Naive thymus-derived CD8-positive, alpha-beta T cell (primary cell): ENCODE results near the gene BRD1. TPM values are rescaled to one million over a fixed set of nuclear protein-coding genes. Genes with fewer than 3 reads are reported as not detected.

ENCODE experiments used
- ATAC-seq, 2 donors: fragments of 150-1000 bp; cut with Tn5 transposase in 1 of 2; sonication (Bioruptor Pico), chemical (Tn5 transposase) in 1 of 2; 1 replicate in 1 of 2; 2 replicates in 1 of 2; pipeline ENCODE4 v1.10.0; 2021; ENCODE audit warnings: mild to moderate bottlenecking in 2 of 2, moderate library complexity in 2 of 2
- POLR2A ChIA-PET: fragments of 350-600 bp; sonication (Branson Sonifier 250); formaldehyde crosslinking; loops from one replicate; lab custom pipeline; 2021; ENCODE audit warnings: antibody characterized with exemption; lab: Charles Lee
- DNase-seq, 10 donors: peaks; one replicate each; pipeline versions ENCODE4 v3.0.0 to v3.0.0-alpha.2; 2020 to 2022
- H3K27ac Mint-ChIP-seq, 10 donors: one replicate each; pipeline ENCODE4 v1.8.0; 2020 to 2022; ENCODE audit warnings: mild to moderate bottlenecking in 10 of 10, mixed read lengths in 10 of 10, moderate library complexity in 4 of 10, inconsistent platforms in 1 of 10
- H3K27me3 Mint-ChIP-seq, 5 donors: one replicate each; pipeline ENCODE4 v1.8.0; 2021 to 2022; ENCODE audit warnings: mixed read lengths in 5 of 5
- H3K36me3 Mint-ChIP-seq, 3 donors: one replicate each; pipeline ENCODE4 v1.8.0; 2020 to 2022; ENCODE audit warnings: mixed read lengths in 3 of 3, mild to moderate bottlenecking in 2 of 3, inconsistent platforms in 1 of 3
- H3K4me1 Mint-ChIP-seq, 4 donors: one replicate each; pipeline ENCODE4 v1.8.0; 2021 to 2022; ENCODE audit warnings: mixed read lengths in 4 of 4
- H3K4me3 Mint-ChIP-seq, 10 donors: one replicate each; pipeline ENCODE4 v1.8.0; 2020 to 2022; ENCODE audit warnings: mild to moderate bottlenecking in 10 of 10, mixed read lengths in 10 of 10, moderate library complexity in 6 of 10, inconsistent platforms in 1 of 10
- H3K9me3 Mint-ChIP-seq, 9 donors: one replicate each; pipeline ENCODE4 v1.8.0; 2020 to 2022; ENCODE audit warnings: mixed read lengths in 9 of 9, mild to moderate bottlenecking in 3 of 9, inconsistent platforms in 1 of 9, moderate library complexity in 1 of 9
- polyA plus RNA-seq, 3 donors: library from polyadenylated mRNA; unstranded; fragments of 300-500 nt; fragmentation: Illumina TruSeq; gene quantifications; one replicate each; pipeline ENCODE4 v1.2.3, GENCODE V29; 2021
- total RNA-seq, 8 experiments: library from RNA in 2 of 8; stranded (reverse) in 2 of 8; gene quantifications; one replicate each; pipeline ENCODE4 v1.2.3 and lab custom pipeline; 2021 to 2026

Gene BRD1
- total and polyA plus RNA-seq, 5 experiments from 2014 or later = 1.9 to 86.8 (median 3.7) TPM

GRCh38 chr22:49810363-49811019 lies 17.2 kb downstream of the BRD1 start:
- Mint-ChIP-seq H3K27ac (peak overlapping the region; percentile 47 to 90 (median 80)), H3K4me3 (peak overlapping the region in 9 of 10 donors; percentile 0 to 66 (median 54)), H3K9me3 (no peaks in the 10 kb centered on the region), H3K36me3 (peaks cover 0 to 29% (median 4%) of the 10 kb centered on the region in 3 donors), H3K4me1 (peaks cover 41 to 88% (median 84%) of the 10 kb centered on the region in 4 donors), H3K27me3 (no peaks in the 10 kb centered on the region)
- ATAC-seq = no peak
- no peak for DNase-seq
- POLR2A ChIA-PET = interaction anchor here (0.9 to 3.0 kb wide), 4 partner anchors 12 to 151 kb away, joined by 3 to 10 read pairs (median 4); no protein-coding TSS in a partner anchor

DNA sequence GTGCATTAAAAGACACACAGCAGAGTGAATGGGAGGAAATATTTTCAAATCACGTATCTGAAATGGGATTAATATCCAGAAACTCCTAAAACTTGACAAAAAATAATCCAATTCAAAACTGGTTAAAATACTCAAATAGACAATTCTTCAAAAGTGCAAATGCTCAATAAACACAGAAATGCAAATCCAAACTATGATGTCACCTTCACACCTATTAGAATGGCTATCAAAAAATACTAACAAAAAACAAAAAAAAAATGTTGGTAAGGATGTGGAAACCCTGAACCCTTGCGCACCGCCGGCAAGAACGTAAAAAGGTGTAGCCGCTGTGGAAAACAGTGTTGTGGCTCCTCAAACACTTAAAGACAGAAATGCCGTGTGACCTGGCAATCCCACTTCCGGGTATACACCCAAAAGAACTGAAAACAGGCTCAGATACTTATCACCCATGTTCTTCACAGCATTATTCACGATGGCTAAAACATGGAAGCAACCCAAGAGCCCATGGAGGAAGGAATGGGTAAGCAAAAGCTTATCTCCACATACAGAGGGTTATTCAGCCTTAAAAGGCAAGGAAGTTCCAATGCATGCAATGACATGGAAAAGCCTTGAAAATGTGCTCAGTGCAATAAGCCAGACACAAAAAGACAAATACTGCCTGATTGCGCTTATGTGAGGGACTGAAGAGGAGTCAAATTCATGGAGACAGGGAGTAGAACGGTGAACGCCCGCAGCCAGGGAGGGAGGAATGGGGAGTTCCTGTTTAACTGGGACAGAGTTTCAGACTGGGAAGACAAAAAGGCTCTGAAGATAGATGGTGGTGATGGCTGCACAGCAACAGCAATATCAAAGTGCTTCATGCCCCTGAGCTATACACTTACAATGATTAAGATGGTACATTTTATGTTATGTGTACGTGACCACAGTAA lies 19.6 kb downstream of the BRD1 start:
- DNase-seq (peak in 8 of 10 donors; percentile 36 to 84 (median 66)), ATAC-seq (peak; percentile 86 to 90)
- POLR2A ChIA-PET = interaction anchor here (0.6 to 1.3 kb wide), 2 partner anchors 46 to 750 kb away, joined by 3 read pairs; no protein-coding TSS in a partner anchor
- Mint-ChIP-seq H3K27ac (peak overlapping the region; percentile 71 to 96 (median 94)), H3K9me3 (no peaks in the 10 kb centered on the region), H3K4me1 (peaks cover 41 to 85% (median 84%) of the 10 kb centered on the region in 4 donors), H3K27me3 (no peaks in the 10 kb centered on the region), H3K4me3 (peak overlapping the region; percentile 25 to 77 (median 74)), H3K36me3 (peaks cover 0 to 32% (median 1%) of the 10 kb centered on the region in 3 donors)

- peak overlapping the region; percentile 23 to 77 (median 74) for H3K4me3 Mint-ChIP-seq
- peaks cover 40 to 82% (median 81%) of the 10 kb centered on the region in 4 donors for H3K4me1 Mint-ChIP-seq
- DNase-seq (no peak), ATAC-seq (no peak)
- no peaks in the 10 kb centered on the region for H3K9me3 Mint-ChIP-seq
- POLR2A ChIA-PET = interaction anchor here (0.6 to 0.7 kb wide), 2 partner anchors 19 to 751 kb away, joined by 3 read pairs; no protein-coding TSS in a partner anchor
- H3K27ac Mint-ChIP-seq = peak overlapping the region; percentile 71 to 96 (median 94)
- H3K36me3 Mint-ChIP-seq = peaks cover 0 to 34% (median 1%) of the 10 kb centered on the region in 3 donors
- H3K27me3 Mint-ChIP-seq = no peaks in the 10 kb centered on the region
Observed at GRCh38 chr22:49807129-49807528, 20.5 kb downstream of the BRD1 start.

DNA sequence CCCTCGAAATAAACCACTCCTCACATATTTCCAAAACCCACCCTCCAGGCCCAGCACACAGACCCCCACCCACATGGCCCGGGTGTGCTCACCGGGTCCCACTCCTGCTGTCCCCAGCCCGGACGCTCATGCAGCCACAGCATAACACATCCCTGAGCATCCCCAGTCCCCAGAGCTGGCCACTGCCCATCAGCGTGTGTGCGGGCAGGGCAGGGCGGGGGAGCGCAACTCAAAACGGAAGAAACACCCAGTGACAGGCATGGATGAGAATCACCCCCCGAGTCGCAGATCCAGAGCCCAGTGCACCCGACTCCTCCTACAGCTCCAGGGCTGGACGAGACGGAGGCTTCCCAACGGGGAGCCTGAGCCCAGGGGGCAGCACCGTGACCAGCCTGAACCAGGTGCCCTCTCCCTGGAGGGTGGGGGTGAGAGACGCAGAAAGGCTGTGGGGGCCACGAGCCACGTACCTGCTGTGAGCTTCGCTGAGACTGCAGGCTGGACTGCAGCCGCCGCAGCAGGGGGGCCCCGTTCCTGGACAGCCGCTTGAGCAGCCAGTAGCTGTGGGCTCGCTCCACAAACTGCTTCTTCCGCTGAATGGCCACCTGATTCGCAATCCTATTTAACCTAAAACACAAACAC lies 23.8 kb downstream of the BRD1 start:
- Mint-ChIP-seq H3K9me3 (no peaks in the 10 kb centered on the region), H3K27me3 (no peaks in the 10 kb centered on the region), H3K36me3 (peaks cover 0 to 46% (median 2%) of the 10 kb centered on the region in 3 donors), H3K4me1 (peaks cover 33 to 83% (median 72%) of the 10 kb centered on the region in 4 donors), H3K4me3 (peak overlapping the region in 2 of 10 donors; percentile 6 to 51), H3K27ac (peak overlapping the region in 7 of 10 donors; percentile 9 to 82 (median 67))
- ATAC-seq (no peak), DNase-seq (peak in 1 of 10 donors; percentile 60)
- POLR2A ChIA-PET = interaction anchor here (0.8 to 0.9 kb wide), 2 partner anchors 9 to 13 kb away, joined by 3 read pairs; no protein-coding TSS in a partner anchor

- H3K4me3 Mint-ChIP-seq = peak overlapping the region in 2 of 10 donors; percentile 15 to 51
- ATAC-seq = peak in 1 of 2 donors; percentile 42
Observed at GRCh38 chr22:49803134-49803533, 24.5 kb downstream of the BRD1 start.

DNA sequence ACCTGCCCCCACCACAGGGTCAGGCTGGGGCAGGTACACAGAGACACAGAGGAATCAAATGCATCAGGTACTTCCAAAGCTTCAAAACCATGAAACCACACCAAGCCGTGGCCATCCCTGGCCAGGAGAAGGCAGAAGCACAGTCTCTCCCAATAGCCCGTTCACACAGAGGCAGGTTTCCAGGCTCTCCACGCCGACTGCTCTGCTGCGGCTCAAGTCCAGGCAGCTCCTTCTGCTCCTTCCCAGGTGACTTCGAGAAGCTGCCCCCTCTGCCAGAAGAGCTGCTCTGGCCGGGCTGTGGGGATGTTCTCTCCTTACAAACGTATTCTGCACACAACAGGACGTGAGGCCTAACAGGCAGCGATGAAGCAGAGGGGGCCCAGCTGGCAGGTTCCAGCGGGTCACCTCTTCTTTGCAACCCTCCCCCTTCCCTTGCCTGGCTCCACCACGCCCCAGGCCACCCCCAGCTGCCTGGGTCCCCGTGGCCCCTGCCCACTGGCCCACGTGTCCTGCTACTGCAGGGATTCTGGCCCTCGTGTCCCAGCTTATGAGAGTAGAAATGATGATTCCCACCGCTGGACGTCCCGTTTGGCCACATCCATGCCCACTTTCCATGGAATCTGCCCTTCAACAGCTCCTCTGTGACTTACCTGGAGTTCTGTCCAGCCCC lies 26.1 kb downstream of the BRD1 start:
- Mint-ChIP-seq H3K36me3 (peaks cover 0 to 66% (median 6%) of the 10 kb centered on the region in 3 donors), H3K4me3 (peak overlapping the region in 1 of 10 donors; percentile 8), H3K27ac (peak overlapping the region in 6 of 10 donors; percentile 11 to 79 (median 44)), H3K27me3 (no peaks in the 10 kb centered on the region), H3K4me1 (peaks cover 20 to 60% (median 49%) of the 10 kb centered on the region in 4 donors), H3K9me3 (no peaks in the 10 kb centered on the region)
- DNase-seq = peak in 1 of 10 donors; percentile 37
- POLR2A ChIA-PET = interaction anchor here (1.6 kb wide), 1 partner anchor 12 kb away, joined by 5 read pairs; no protein-coding TSS in a partner anchor
- ATAC-seq = no peak

More at GRCh38 chr22:49803134-49803533, 24.5 kb downstream of the BRD1 start:
- Mint-ChIP-seq H3K4me1 (peaks cover 28 to 76% (median 64%) of the 10 kb centered on the region in 4 donors), H3K9me3 (no peaks in the 10 kb centered on the region), H3K27me3 (no peaks in the 10 kb centered on the region), H3K36me3 (peaks cover 0 to 49% (median 3%) of the 10 kb centered on the region in 3 donors), H3K27ac (peak overlapping the region in 7 of 10 donors; percentile 13 to 82 (median 67))
- DNase-seq = peak in 1 of 10 donors; percentile 32
- POLR2A ChIA-PET = no interaction called here

DNA sequence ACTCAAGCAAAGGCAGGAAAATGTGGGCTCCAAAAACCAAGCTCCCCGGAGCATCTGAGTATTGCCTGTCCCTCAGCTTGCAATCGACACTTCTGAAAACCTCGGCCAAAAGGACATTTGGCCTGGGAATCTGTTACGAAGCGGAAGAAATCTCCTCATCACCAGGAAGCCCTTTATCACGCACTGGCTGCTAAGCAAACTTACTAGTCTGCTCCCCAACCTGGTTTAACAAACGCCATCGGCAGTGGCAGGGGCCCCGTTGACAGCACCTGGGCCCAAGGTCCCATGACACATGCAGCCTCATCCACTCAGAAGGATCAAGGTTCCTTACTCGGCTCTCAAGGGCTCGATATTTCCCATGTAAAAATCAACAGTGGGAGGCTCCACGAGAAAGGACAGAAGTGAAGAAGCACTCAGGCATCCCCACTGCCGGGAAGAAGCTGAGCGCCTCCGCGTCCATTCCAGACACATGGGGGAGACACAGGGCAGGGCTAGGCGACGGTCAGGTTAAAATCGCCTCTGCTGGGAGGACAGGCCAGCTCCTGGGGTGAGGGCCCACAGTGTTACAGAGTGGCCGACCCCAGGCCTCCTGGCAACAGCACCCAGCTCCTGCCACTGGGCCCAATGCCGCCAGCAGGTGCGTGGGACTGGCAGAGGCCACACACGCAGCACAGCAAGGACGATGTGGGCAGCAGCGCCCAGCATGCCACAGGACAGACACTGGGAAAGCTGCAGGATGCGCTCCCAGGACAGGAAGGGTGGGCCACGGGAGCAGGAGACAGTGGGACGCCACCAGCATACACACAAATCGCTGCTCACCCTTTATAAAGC lies 27.1 kb downstream of the BRD1 start:
- Mint-ChIP-seq H3K27me3 (no peaks in the 10 kb centered on the region), H3K36me3 (peaks cover 0 to 70% (median 6%) of the 10 kb centered on the region in 3 donors), H3K4me1 (peaks cover 17 to 54% (median 41%) of the 10 kb centered on the region in 4 donors), H3K4me3 (peak overlapping the region in 2 of 10 donors; percentile 2 to 59), H3K27ac (peak overlapping the region in 5 of 10 donors; percentile 17 to 75 (median 52)), H3K9me3 (no peaks in the 10 kb centered on the region)
- ATAC-seq (no peak), DNase-seq (peak in 1 of 10 donors; percentile 57)
- POLR2A ChIA-PET = interaction anchor here (1.6 kb wide), 1 partner anchor 11 kb away, joined by 5 read pairs; no protein-coding TSS in a partner anchor

DNA sequence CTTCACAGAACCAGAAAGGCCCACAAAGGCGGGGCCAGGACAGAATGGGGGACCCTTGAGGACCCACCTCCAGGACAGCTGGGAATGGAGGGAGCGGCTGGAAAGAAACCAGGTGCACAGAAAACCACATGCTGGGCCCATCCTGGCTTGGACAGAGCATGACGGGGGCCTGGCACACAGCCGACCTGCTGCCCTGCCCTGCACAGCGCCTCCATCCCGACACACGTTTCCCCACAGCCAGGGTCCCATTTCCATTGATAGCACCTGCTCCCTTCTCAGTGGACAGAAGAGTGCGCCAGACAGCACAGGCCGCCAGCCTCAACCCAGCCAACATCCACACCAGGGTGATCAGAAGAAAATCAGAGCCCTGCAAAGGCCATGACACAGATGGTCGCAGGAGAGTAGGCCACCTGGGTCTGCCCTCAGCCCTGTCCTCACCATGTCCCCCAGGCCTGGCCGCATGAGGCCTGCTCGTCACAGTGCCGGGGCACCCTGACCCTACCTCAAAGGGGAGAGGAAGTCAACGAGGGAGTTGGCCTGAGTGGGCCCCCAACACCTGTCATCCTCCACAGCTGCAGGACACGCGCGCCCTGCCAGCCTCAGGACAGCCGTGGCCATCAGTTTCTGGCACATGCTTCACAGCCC lies 28.1 kb downstream of the BRD1 start:
- DNase-seq (peak in 1 of 10 donors; percentile 45), ATAC-seq (no peak)
- Mint-ChIP-seq H3K36me3 (peaks cover 0 to 76% (median 6%) of the 10 kb centered on the region in 3 donors), H3K27ac (peak overlapping the region in 4 of 10 donors; percentile 32 to 83 (median 63)), H3K27me3 (no peaks in the 10 kb centered on the region), H3K9me3 (no peaks in the 10 kb centered on the region), H3K4me1 (peaks cover 15 to 58% (median 39%) of the 10 kb centered on the region in 4 donors), H3K4me3 (no peak overlapping the region)
- POLR2A ChIA-PET = interaction anchor here (1.6 kb wide), 1 partner anchor 10 kb away, joined by 5 read pairs; no protein-coding TSS in a partner anchor

DNA sequence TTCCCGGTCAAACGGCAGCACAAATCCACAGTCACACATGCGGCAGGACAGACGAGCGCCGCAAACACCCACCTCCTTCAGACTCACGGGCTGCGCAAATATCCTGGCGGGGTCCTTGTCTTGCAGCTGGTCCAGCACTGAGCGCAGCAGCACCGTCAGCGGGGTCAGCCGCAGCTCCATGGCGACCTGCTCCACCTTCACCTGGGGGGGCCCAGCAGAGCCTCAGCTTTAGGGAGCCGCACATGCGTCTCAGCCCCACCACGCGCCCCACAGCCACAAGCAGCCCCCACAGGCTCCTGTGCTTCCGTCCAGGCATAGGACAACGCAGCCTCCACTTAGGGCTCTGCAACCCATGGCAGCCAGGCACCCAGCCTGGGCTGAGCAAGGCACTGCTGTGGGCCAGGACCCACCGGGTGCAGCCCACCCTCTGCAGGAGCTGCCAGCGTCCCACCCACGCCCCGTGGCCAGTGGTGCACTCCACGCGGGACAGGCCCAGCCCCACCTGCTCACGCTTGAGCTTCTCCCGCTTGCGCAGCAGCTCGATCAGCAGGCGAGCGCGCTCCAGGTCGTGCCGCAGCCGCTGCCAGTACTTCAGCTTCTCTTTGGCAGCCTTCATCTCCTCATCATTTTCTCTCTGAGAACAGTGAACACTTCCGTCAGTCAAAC lies 29.1 kb downstream of the BRD1 start:
- H3K36me3 Mint-ChIP-seq = peaks cover 0 to 76% (median 8%) of the 10 kb centered on the region in 3 donors
- H3K27ac Mint-ChIP-seq = peak overlapping the region in 2 of 10 donors; percentile 20 to 68
- ATAC-seq (no peak), DNase-seq (peak in 1 of 10 donors; percentile 38)
- POLR2A ChIA-PET = interaction anchor here (1.0 kb wide), 1 partner anchor 23 kb away, joined by 3 read pairs; no protein-coding TSS in a partner anchor
- H3K4me3 Mint-ChIP-seq = peak overlapping the region in 1 of 10 donors; percentile 36
- H3K4me1 Mint-ChIP-seq = peaks cover 14 to 50% (median 33%) of the 10 kb centered on the region in 4 donors
- no peaks in the 10 kb centered on the region for H3K9me3 Mint-ChIP-seq
- H3K27me3 Mint-ChIP-seq = no peaks in the 10 kb centered on the region
